ENCODE data around the gene NLK.
"Not testable (repeated sequence)": the region's sequence is repeated elsewhere in the genome, so short reads cannot be mapped to it uniquely, and the experiment has no call there.

Gene NLK

GRCh38 chr17:28169621-28170349 lies 127.3 kb downstream of the NLK start:
- no peak overlapping the region for H3K4me3 Mint-ChIP-seq
- H3K4me1 Mint-ChIP-seq: peaks cover 26% of the 10 kb centered on the region
- ATAC-seq: no peak
- peak overlapping the region in 1 of 2 donors; percentile 15 for H3K27ac Mint-ChIP-seq
- H3K9me3 Mint-ChIP-seq: no peaks in the 10 kb centered on the region
- no peaks in the 10 kb centered on the region for H3K27me3 Mint-ChIP-seq
- DNase-seq: no peak

GRCh38 chr17:28170771-28171170 lies 128.3 kb downstream of the NLK start:
- H3K27ac Mint-ChIP-seq: no peak overlapping the region
- ATAC-seq (no peak), DNase-seq (no peak)
- H3K4me1 Mint-ChIP-seq: peaks cover 28% of the 10 kb centered on the region
- H3K9me3 Mint-ChIP-seq: no peaks in the 10 kb centered on the region
- H3K4me3 Mint-ChIP-seq: no peak overlapping the region
- H3K27me3 Mint-ChIP-seq: no peaks in the 10 kb centered on the region

GRCh38 chr17:28173031-28173561 lies 130.6 kb downstream of the NLK start:
- peaks cover 28% of the 10 kb centered on the region for H3K4me1 Mint-ChIP-seq
- DNase-seq (no peak), ATAC-seq (no peak)
- peak overlapping the region; percentile 44 to 54 for H3K27ac Mint-ChIP-seq
- H3K4me3 Mint-ChIP-seq: no peak overlapping the region
- no peaks in the 10 kb centered on the region for H3K27me3 Mint-ChIP-seq
- H3K9me3 Mint-ChIP-seq: no peaks in the 10 kb centered on the region

GRCh38 chr17:28173801-28174200 lies 131.3 kb downstream of the NLK start:
- ATAC-seq: no peak
- no peak overlapping the region for H3K4me3 Mint-ChIP-seq
- H3K4me1 Mint-ChIP-seq: peaks cover 28% of the 10 kb centered on the region
- H3K9me3 Mint-ChIP-seq: no peaks in the 10 kb centered on the region
- H3K27me3 Mint-ChIP-seq: no peaks in the 10 kb centered on the region
- no peak overlapping the region for H3K27ac Mint-ChIP-seq
- no peak for DNase-seq

- peak; percentile 19 to 37 for DNase-seq
- peak; percentile 89 for ATAC-seq
- H3K4me1 Mint-ChIP-seq: peaks cover 28% of the 10 kb centered on the region
- no peaks in the 10 kb centered on the region for H3K9me3 Mint-ChIP-seq
- no peak overlapping the region for H3K4me3 Mint-ChIP-seq
- H3K27me3 Mint-ChIP-seq: no peaks in the 10 kb centered on the region
- no peak overlapping the region for H3K27ac Mint-ChIP-seq
Observed at GRCh38 chr17:28174352-28175046, 132.0 kb downstream of the NLK start.

- H3K9me3 Mint-ChIP-seq: no peaks in the 10 kb centered on the region
- no peak overlapping the region for H3K4me3 Mint-ChIP-seq
- DNase-seq: no peak
- H3K27me3 Mint-ChIP-seq: no peaks in the 10 kb centered on the region
- no peak for ATAC-seq
- peaks cover 34% of the 10 kb centered on the region for H3K4me1 Mint-ChIP-seq
- H3K27ac Mint-ChIP-seq: no peak overlapping the region
Observed at GRCh38 chr17:28177351-28177750, 134.9 kb downstream of the NLK start.

GRCh38 chr17:28178800-28179199 lies 136.3 kb downstream of the NLK start:
- Mint-ChIP-seq H3K4me1 (peaks cover 19% of the 10 kb centered on the region), H3K9me3 (no peaks in the 10 kb centered on the region), H3K27me3 (no peaks in the 10 kb centered on the region), H3K27ac (no peak overlapping the region), H3K4me3 (no peak overlapping the region)
- ATAC-seq: no peak
- no peak for DNase-seq

GRCh38 chr17:28180449-28180848 lies 138.0 kb downstream of the NLK start:
- H3K27ac Mint-ChIP-seq: peak overlapping the region in 1 of 2 donors; percentile 21
- H3K4me3 Mint-ChIP-seq: no peak overlapping the region
- no peaks in the 10 kb centered on the region for H3K27me3 Mint-ChIP-seq
- peaks cover 7% of the 10 kb centered on the region for H3K4me1 Mint-ChIP-seq
- no peak for DNase-seq
- peak; percentile 43 for ATAC-seq
- no peaks in the 10 kb centered on the region for H3K9me3 Mint-ChIP-seq

- Mint-ChIP-seq H3K27me3 (no peaks in the 10 kb centered on the region), H3K27ac (no peak overlapping the region)
Observed at GRCh38 chr17:28181568-28181967, 139.1 kb downstream of the NLK start.

GRCh38 chr17:28182559-28182958 lies 140.1 kb downstream of the NLK start:
- no peaks in the 10 kb centered on the region for H3K27me3 Mint-ChIP-seq
- no peak overlapping the region for H3K27ac Mint-ChIP-seq
- peaks cover 7% of the 10 kb centered on the region for H3K4me1 Mint-ChIP-seq
- H3K9me3 Mint-ChIP-seq: no peaks in the 10 kb centered on the region
- DNase-seq (no peak), ATAC-seq (no peak)
- no peak overlapping the region for H3K4me3 Mint-ChIP-seq

More at GRCh38 chr17:28181568-28181967, 139.1 kb downstream of the NLK start:
- peaks cover 7% of the 10 kb centered on the region for H3K4me1 Mint-ChIP-seq
- no peak overlapping the region for H3K4me3 Mint-ChIP-seq
- no peak for ATAC-seq
- no peaks in the 10 kb centered on the region for H3K9me3 Mint-ChIP-seq
- no peak for DNase-seq

GRCh38 chr17:28185658-28186057 lies 143.2 kb downstream of the NLK start:
- ATAC-seq (no peak), DNase-seq (no peak)
- H3K27me3 Mint-ChIP-seq: no peaks in the 10 kb centered on the region
- peaks cover 1% of the 10 kb centered on the region for H3K4me1 Mint-ChIP-seq
- no peak overlapping the region for H3K4me3 Mint-ChIP-seq
- no peaks in the 10 kb centered on the region for H3K9me3 Mint-ChIP-seq
- no peak overlapping the region for H3K27ac Mint-ChIP-seq

GRCh38 chr17:28186472-28186871 lies 144.0 kb downstream of the NLK start:
- not testable (repeated sequence) for DNase-seq, H3K4me1 Mint-ChIP-seq

GRCh38 chr17:28187931-28188330 lies 145.5 kb downstream of the NLK start:
- ATAC-seq (no peak), DNase-seq (no peak)
- Mint-ChIP-seq H3K27ac (no peak overlapping the region), H3K27me3 (no peaks in the 10 kb centered on the region), H3K9me3 (no peaks in the 10 kb centered on the region), H3K4me1 (no peaks in the 10 kb centered on the region), H3K4me3 (no peak overlapping the region)

More at GRCh38 chr17:28186472-28186871, 144.0 kb downstream of the NLK start:
- ATAC-seq, H3K4me3 Mint-ChIP-seq, H3K9me3 Mint-ChIP-seq, H3K27ac Mint-ChIP-seq, H3K27me3 Mint-ChIP-seq: not testable (repeated sequence)

GRCh38 chr17:28188841-28189263 lies 146.4 kb downstream of the NLK start:
- ATAC-seq: no peak
- Mint-ChIP-seq H3K4me3 (no peak overlapping the region), H3K27ac (no peak overlapping the region), H3K9me3 (no peaks in the 10 kb centered on the region), H3K4me1 (no peaks in the 10 kb centered on the region), H3K27me3 (no peaks in the 10 kb centered on the region)
- no peak for DNase-seq

- H3K27me3 Mint-ChIP-seq: no peaks in the 10 kb centered on the region
- peak overlapping the region in 1 of 2 donors; percentile 6 for H3K27ac Mint-ChIP-seq
- no peak for ATAC-seq
- DNase-seq: no peak
- H3K4me1 Mint-ChIP-seq: no peaks in the 10 kb centered on the region
- H3K4me3 Mint-ChIP-seq: no peak overlapping the region
- H3K9me3 Mint-ChIP-seq: no peaks in the 10 kb centered on the region
Observed at GRCh38 chr17:28189667-28190066, 147.2 kb downstream of the NLK start.

GRCh38 chr17:28191018-28191417 lies 148.5 kb downstream of the NLK start:
- no peaks in the 10 kb centered on the region for H3K27me3 Mint-ChIP-seq
- no peak for DNase-seq
- no peaks in the 10 kb centered on the region for H3K4me1 Mint-ChIP-seq
- no peak overlapping the region for H3K27ac Mint-ChIP-seq
- H3K4me3 Mint-ChIP-seq: no peak overlapping the region
- no peaks in the 10 kb centered on the region for H3K9me3 Mint-ChIP-seq
- no peak for ATAC-seq
